ENCODE measurements around the gene RABEPK. TPM values are rescaled to one million over a fixed set of nuclear protein-coding genes. Genes with fewer than 3 reads are reported as not detected.
"Not testable (repeated sequence)": the region's sequence is repeated elsewhere in the genome, so short reads cannot be mapped to it uniquely, and the experiment has no call there.

RABEPK gene
- total RNA-seq, 2 donors from 2014 or later, result 17.4 to 42.1 TPM

- Mint-ChIP-seq H3K27ac (no peak overlapping the region), H3K27me3 (no peaks in the 10 kb centered on the region), H3K4me1 (no peaks in the 10 kb centered on the region), H3K4me3 (no peak overlapping the region), H3K36me3 (ENCODE audit: low read depth) (no peaks in the 10 kb centered on the region), H3K9me3 (no peaks in the 10 kb centered on the region)
- no peak for ATAC-seq (replicated peaks)
Measured at GRCh38 chr9:125254231-125254630, 53.9 kb downstream of the RABEPK start.

- no peaks in the 10 kb centered on the region for H3K9me3 Mint-ChIP-seq
- no peak overlapping the region for H3K27ac Mint-ChIP-seq
- H3K36me3 Mint-ChIP-seq (ENCODE audit: low read depth), result no peaks in the 10 kb centered on the region
- peaks cover 3% of the 10 kb centered on the region for H3K4me1 Mint-ChIP-seq
- ATAC-seq (replicated peaks), result no peak
- H3K27me3 Mint-ChIP-seq, result no peaks in the 10 kb centered on the region
- no peak overlapping the region for H3K4me3 Mint-ChIP-seq
Measured at GRCh38 chr9:125255781-125256391, 55.5 kb downstream of the RABEPK start.

GRCh38 chr9:125258160-125258785 lies 57.9 kb downstream of the RABEPK start:
- H3K4me1 Mint-ChIP-seq, result peaks cover 13% of the 10 kb centered on the region
- H3K27ac Mint-ChIP-seq, result no peak overlapping the region
- H3K9me3 Mint-ChIP-seq, result no peaks in the 10 kb centered on the region
- H3K4me3 Mint-ChIP-seq, result no peak overlapping the region
- no peaks in the 10 kb centered on the region for H3K27me3 Mint-ChIP-seq
- ATAC-seq (replicated peaks), result no peak
- peaks cover 10% of the 10 kb centered on the region for H3K36me3 Mint-ChIP-seq (ENCODE audit: low read depth)

- Mint-ChIP-seq H3K4me3 (no peak overlapping the region), H3K9me3 (no peaks in the 10 kb centered on the region), H3K4me1 (peaks cover 17% of the 10 kb centered on the region), H3K27me3 (no peaks in the 10 kb centered on the region), H3K27ac (no peak overlapping the region), H3K36me3 (ENCODE audit: low read depth) (peaks cover 15% of the 10 kb centered on the region)
- no peak for ATAC-seq (replicated peaks)
Measured at GRCh38 chr9:125258832-125259534, 58.6 kb downstream of the RABEPK start.

- Mint-ChIP-seq H3K27ac (peak overlapping the region; percentile 99), H3K4me3 (peak overlapping the region; percentile 96), H3K9me3 (no peaks in the 10 kb centered on the region), H3K36me3 (ENCODE audit: low read depth) (peaks cover 30% of the 10 kb centered on the region), H3K4me1 (peaks cover 29% of the 10 kb centered on the region), H3K27me3 (no peaks in the 10 kb centered on the region)
- ATAC-seq (replicated peaks), result no peak
Measured at GRCh38 chr9:125260561-125260960, 60.2 kb downstream of the RABEPK start.

GRCh38 chr9:125261501-125262293 lies 61.4 kb downstream of the RABEPK start, which contains the start of gene GAPVD1:
Gene GAPVD1, plus strand, starts transcription at chr9:125261826. Its CDS starts 37,096 bp downstream, at chr9:125298922.
- Mint-ChIP-seq H3K27me3 (no peaks in the 10 kb centered on the region), H3K9me3 (no peaks in the 10 kb centered on the region), H3K27ac (peak within 1 kb of the TSS; percentile 99), H3K4me1 (peaks cover 29% of the 10 kb centered on the region), H3K36me3 (ENCODE audit: low read depth) (peaks cover 41% of the 10 kb centered on the region), H3K4me3 (peak within 1 kb of the TSS; percentile 96)
- ATAC-seq (replicated peaks), result peak; percentile 98

- Mint-ChIP-seq H3K4me1 (peaks cover 29% of the 10 kb centered on the region), H3K27me3 (no peaks in the 10 kb centered on the region), H3K36me3 (ENCODE audit: low read depth) (peaks cover 47% of the 10 kb centered on the region)
Measured at GRCh38 chr9:125262294-125262991, 62.1 kb downstream of the RABEPK start.

GRCh38 chr9:125264068-125264467 lies 63.7 kb downstream of the RABEPK start:
- H3K27me3 Mint-ChIP-seq; ATAC-seq (replicated peaks); H3K9me3 Mint-ChIP-seq: not testable (repeated sequence)
- Mint-ChIP-seq H3K4me3 (peak overlapping the region; percentile 96), H3K36me3 (ENCODE audit: low read depth) (peaks cover 58% of the 10 kb centered on the region), H3K4me1 (peaks cover 29% of the 10 kb centered on the region), H3K27ac (peak overlapping the region; percentile 85)

More at GRCh38 chr9:125262294-125262991, 62.1 kb downstream of the RABEPK start:
- no peaks in the 10 kb centered on the region for H3K9me3 Mint-ChIP-seq
- peak overlapping the region; percentile 99 for H3K27ac Mint-ChIP-seq
- H3K4me3 Mint-ChIP-seq, result peak overlapping the region; percentile 96
- no peak for ATAC-seq (replicated peaks)

- no peak overlapping the region for H3K4me3 Mint-ChIP-seq
- H3K27ac Mint-ChIP-seq, result peak overlapping the region; percentile 46
- H3K27me3 Mint-ChIP-seq, result no peaks in the 10 kb centered on the region
- peaks cover 90% of the 10 kb centered on the region for H3K36me3 Mint-ChIP-seq (ENCODE audit: low read depth)
- H3K9me3 Mint-ChIP-seq, result no peaks in the 10 kb centered on the region
- ATAC-seq (replicated peaks), result no peak
- H3K4me1 Mint-ChIP-seq, result peaks cover 16% of the 10 kb centered on the region
Measured at GRCh38 chr9:125268394-125269013, 68.2 kb downstream of the RABEPK start.

- Mint-ChIP-seq H3K27ac (no peak overlapping the region), H3K36me3 (ENCODE audit: low read depth) (peaks cover 87% of the 10 kb centered on the region), H3K9me3 (no peaks in the 10 kb centered on the region), H3K27me3 (no peaks in the 10 kb centered on the region), H3K4me1 (peaks cover 12% of the 10 kb centered on the region), H3K4me3 (no peak overlapping the region)
- no peak for ATAC-seq (replicated peaks)
Measured at GRCh38 chr9:125269014-125269397, 68.7 kb downstream of the RABEPK start.

- no peaks in the 10 kb centered on the region for H3K4me1 Mint-ChIP-seq
- H3K9me3 Mint-ChIP-seq, result no peaks in the 10 kb centered on the region
- H3K4me3 Mint-ChIP-seq, result no peak overlapping the region
- H3K27ac Mint-ChIP-seq, result no peak overlapping the region
- no peak for ATAC-seq (replicated peaks)
- H3K27me3 Mint-ChIP-seq, result no peaks in the 10 kb centered on the region
- H3K36me3 Mint-ChIP-seq (ENCODE audit: low read depth), result peaks cover 67% of the 10 kb centered on the region
Measured at GRCh38 chr9:125271081-125271480, 70.7 kb downstream of the RABEPK start.

GRCh38 chr9:125272697-125273096 lies 72.4 kb downstream of the RABEPK start:
- Mint-ChIP-seq H3K4me3 (no peak overlapping the region), H3K27me3 (no peaks in the 10 kb centered on the region), H3K9me3 (no peaks in the 10 kb centered on the region), H3K27ac (no peak overlapping the region), H3K36me3 (ENCODE audit: low read depth) (peaks cover 61% of the 10 kb centered on the region), H3K4me1 (no peaks in the 10 kb centered on the region)
- ATAC-seq (replicated peaks), result no peak

GRCh38 chr9:125276771-125277170 lies 76.4 kb downstream of the RABEPK start:
- H3K36me3 Mint-ChIP-seq (ENCODE audit: low read depth), result peaks cover 42% of the 10 kb centered on the region
- no peaks in the 10 kb centered on the region for H3K27me3 Mint-ChIP-seq
- no peaks in the 10 kb centered on the region for H3K4me1 Mint-ChIP-seq
- ATAC-seq (replicated peaks), result no peak
- H3K4me3 Mint-ChIP-seq, result no peak overlapping the region
- H3K27ac Mint-ChIP-seq, result no peak overlapping the region
- H3K9me3 Mint-ChIP-seq, result no peaks in the 10 kb centered on the region

Measured in activated T-helper 17 cell treated with anti-CD3 and anti-CD28 coated beads, Interleukin-2, amount 50 U/mL, for 72 hours (primary cell).